GM19193 (cell line): ENCODE data around the gene CCDC175.

Experiments
- POLR2A ChIP-seq: IDR thresholded peaks from 4 replicates; pipeline ENCODE4 v1.6.1; 2011; ENCODE audit not compliant: insufficient read depth, insufficient read length; ENCODE audit errors: extremely low read depth

Gene CCDC175

DNA sequence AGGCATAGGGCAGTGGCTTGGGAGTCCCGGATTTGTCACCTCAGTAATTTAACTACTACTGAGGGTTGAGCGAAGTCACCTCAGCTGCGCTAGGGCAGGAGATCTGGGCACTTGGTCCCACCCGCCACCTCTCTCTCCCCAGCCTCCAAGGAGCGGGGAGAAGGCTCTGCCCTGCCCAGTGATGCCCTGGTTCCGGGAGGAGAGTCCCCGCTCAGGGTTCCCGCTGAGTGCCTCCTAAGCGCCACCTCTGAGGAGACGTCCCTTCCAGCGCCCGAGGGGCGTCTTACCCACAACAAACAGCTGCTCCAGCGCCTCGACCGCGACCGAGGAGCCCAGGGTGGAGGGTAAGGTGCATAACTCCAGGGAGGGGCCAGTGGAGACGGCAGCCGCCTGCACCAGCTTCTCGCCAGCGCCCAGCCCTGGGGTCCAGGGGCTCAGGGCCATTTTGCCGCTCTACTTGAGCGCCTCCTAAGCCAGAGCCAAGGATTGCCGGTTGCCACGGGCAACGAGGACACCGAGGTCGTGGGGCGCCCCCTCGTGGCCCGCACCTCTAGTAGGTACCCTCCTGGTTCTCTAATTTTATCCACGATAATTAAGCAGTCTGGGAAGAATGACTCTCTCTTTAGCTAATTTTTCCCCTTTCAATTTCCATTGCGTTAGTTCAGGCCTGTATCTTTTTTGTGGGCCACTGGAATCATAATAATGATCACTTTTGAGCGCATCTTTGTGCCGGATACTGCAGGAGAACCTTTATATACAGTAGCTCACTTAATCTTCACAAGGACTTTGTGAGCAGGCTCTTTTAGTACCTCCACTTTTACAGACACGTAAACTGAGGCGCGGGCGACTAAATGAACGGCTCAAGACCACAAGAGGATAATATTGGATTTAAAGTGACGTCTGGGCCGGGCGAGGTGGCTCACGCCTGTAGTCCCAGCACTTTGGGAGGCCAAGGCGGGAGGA is at the start of gene CCDC175:
TSS of gene CCDC175 (minus strand) at position 481 of the 963 bp plus-strand sequence. CDS start at position 444, 37 bp downstream.
- no peak for TF ChIP-seq POLR2A

DNA sequence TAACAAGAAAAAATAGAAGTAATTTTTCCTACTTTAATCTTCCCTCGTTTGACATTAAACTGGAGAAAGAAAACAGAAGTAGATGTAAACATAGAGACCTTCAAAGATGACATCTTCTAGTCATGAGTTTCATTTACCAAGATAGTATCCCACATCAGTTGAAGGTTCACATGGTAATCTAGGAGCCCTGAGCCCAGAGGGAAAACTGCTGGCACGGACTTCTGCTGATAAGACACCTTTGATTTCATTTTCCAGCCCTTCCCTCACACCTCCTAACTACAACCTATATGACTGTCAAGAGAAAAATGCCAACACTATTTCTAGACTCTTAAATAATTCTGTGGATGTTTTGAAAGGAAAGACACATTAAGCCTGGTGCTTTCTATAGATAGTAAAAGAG is 46.0 kb upstream of the CCDC175 start:
- no peak for TF ChIP-seq POLR2A

DNA sequence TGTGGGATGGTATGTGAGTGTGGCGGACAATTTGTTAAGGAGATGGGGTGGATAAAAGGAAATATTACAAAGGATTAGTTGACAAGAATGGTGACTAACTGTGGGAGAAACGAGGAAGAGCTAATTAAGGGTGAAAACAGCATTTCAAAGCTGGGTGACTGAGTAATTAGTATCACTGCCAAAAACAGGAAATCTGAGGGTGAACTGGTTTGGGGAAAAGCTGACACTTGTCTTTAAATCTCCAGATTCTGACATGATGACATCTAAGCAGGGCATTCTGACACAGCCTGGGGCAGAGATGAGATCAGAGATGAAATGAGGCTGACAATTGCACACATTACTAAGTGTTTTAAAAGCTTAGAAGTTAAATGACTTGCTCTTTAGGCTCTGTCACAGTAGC is 42.4 kb upstream of the CCDC175 start:
- TF ChIP-seq POLR2A: no peak

DNA sequence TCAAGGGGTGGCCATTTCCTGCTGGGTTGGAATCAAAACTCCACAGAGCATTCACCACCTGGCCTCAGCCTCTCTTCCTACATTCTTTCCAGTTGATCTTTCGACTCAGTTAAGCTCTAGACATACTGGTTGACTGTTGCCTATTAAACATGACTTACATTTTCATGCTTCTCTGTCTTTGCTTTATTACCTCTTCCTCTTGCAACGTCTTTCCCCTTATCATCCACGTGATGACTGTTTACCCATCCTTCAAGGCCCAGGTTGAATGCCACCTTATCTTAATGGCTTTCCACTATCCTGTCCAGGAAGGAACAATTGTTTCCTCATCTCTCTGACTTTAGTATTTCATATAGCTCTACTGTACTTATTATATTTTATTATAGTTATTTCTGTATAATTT is 24.4 kb upstream of the CCDC175 start:
- TF ChIP-seq POLR2A: no peak

DNA sequence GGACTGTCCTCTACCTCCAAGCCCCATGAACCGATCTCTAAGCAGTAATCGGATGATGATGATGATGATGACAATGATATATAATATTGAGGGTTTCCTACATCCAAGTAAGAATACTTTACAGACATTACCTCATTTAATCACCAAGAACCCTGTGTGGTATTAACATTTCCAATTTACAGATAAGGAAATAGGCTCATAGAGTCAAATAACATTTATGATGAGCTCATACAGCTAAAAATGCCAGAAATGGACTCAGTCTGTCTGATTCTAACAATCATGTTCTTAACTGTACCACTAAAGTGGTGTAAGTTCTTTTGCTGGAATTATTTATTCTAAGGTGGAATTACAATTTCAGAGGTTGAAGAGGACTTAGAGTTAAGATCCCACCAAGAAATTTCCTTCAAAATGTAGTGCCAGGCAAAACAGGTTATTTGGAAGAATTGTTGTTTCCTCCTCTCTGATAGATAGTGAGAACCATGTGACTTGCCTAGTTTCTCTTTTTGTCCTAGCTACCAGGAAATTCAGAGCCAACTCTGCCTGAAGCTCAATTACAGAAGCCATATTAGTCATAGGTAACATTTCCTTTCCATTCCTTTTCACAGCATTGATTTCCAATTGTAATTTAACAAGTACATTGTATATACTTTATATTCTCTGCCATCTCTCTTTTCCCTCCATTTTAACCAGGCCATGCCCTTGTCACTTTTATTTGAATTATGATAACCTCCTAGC is 23.8 kb upstream of the CCDC175 start:
- TF ChIP-seq POLR2A: no peak

DNA sequence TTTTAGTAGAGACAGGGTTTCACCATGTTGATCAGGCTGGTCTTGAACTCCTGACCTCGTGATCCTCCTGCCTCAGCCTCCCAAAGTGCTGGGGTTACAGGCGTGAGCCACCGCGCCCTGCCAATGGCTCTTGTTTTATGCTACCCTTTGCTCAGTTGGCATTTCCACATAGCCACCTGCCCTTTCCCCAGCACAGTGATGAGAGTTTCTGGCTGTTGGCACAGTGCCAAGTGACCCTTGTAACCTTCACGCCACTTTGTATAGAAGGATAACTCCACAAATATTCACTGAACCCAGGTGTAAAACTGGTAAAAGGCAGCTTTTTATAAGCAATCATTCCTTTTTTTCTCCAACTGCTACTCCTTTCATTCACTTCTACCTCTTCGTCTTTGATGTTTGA is 18.5 kb upstream of the CCDC175 start:
- no peak for TF ChIP-seq POLR2A

DNA sequence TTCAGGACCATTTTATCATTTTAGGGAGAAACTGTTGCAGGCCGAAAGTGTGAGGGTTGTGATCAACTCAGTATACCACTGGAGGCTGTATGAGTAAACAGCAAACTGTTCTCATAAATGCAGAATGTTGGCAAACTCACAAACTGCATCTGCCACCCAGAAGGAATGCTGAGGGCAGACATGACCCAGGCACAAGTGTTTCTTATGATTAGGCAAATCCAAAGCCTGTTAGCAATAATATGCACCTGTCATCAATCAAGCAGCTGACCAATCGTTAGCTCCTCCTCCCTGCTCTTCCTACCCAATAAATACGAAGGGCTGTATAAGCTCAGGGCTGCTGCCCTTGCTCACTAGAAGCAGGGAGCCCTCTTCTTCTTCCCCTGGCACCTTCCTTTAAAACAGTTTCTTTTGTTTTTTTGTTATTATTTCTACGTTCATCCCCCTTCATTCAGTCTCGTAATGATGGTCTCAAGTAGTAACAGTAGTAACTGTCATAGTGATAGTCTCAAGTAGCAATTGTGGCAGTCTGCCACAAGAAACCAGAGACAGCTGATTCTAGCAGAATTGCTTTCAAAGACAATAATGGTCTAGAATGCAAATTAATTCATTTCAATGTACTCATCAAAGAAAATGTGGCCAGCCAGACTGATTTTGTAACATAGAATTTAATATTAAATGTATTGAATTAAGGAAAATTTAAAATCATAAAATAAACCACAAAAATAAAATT is 15.2 kb upstream of the CCDC175 start:
- no peak for TF ChIP-seq POLR2A

DNA sequence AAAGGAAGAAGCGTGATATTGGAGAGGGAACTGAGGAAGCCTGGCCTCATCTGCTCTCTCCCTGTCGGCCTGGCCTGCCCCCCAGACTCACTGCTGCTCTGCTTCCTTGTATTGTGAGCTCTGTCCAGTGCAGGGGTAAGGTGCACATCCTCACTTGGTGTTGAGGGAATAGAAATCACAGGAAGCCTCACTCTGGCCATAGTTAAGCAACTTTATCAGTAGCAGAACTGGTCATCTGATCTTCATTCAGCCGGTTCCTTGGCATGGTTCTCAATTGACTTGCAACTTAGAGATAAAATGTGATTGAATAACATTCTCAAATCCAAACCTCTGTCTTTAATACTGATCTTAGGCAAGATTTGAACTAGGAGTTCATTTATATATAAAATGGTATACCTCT is 11.5 kb upstream of the CCDC175 start:
- TF ChIP-seq POLR2A: no peak

DNA sequence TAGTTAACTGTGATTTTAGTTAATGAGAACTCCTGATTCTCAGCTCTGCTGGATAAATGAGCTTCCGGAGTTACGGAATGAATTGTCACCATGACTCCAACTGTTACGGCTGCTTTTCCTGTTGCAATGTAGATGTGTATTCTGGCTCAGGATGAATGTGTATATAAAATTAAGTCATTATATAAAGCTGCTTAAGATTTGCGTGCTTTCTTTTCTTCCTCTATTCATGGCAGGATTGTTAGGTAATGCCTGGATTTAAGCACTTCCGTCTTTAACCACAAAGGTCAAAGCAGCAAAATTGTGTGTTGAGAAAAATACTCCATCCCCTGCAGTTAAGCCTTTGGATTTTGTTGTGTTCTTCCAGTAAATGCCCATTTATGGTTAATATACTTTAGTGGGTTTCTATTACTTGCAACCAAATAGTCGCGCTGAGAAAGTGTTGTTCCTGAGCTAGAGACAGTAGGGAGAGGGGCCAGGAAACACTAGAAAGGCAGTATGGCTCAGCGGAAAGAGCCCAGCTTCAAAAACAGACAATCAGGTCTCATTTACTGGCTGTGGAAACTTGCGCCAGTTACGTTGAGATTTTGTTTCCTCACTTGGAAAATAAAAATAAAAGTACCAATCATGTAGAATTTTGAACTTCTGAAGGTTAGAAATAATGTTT is 9.4 kb upstream of the CCDC175 start:
- no peak for TF ChIP-seq POLR2A

DNA sequence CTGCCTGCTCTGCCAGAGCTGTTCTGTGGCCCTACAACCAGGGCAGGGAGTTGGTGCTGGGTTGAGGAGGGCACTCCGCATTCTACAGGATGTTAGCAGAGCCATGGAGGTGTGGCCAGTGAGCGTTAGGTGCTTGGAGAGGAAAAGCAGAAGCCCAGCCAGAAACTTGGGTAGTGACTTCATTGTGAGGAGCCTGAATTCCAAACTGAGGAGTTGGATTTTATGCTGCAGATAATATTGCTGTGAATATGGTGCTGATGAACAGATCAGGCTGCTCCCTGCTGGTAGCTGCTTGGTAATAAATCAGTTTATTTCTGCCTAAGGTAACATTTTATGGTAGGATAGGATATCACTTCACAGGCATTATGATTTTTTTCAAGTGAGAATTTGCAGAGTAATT is 7.1 kb upstream of the CCDC175 start:
- no peak for TF ChIP-seq POLR2A

DNA sequence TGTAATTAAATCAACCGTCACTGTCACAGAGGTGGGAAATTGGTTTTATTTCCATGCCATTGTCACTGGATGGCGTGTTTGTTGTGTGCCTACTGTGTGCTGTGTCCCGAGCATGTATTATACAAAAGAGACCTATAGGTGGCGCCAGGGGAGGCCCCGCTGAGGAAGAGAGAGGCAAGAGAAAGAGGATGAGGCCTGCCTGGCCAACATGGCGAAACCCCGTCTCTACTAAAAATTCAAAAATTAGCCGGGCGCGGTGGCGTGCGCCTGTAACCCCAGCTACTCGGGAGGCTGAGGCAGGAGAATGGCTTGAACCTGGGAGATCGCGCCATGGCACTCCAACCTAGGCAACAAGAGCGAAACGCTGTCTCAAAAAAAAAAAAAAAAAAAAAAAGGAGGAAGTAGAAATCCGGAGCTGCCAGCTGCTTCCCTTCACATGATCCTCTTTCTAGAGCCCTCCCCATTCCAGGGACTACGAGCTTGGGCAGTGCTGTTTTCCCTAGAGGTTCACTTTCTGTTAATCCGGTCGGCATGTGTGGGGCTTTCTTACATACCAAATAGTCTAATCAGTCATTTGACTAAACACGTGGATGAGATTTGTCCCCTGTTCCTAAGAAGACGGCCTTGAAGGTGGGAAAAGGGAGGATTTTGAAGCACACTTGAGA is 6.4 kb upstream of the CCDC175 start:
- TF ChIP-seq POLR2A: no peak

DNA sequence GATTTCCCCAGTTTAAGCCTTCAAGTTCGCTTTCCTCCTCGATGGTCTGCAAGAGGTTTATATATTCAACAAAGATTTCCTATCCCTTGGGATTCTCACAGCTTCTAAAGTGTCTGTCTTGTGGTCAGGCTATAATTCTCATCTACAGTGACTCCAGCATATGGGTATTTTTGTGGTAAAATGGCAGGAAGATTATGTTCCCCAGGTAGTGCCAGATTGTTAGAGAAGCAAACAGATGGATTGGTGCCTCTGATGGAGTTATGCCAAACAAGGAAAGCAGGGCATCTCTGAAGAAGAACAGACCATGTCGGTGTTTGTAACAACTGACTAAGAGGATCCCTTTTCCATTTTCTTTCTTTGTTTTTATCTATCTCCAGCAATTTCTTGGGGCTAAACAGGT is 5.5 kb upstream of the CCDC175 start:
- no peak for TF ChIP-seq POLR2A

DNA sequence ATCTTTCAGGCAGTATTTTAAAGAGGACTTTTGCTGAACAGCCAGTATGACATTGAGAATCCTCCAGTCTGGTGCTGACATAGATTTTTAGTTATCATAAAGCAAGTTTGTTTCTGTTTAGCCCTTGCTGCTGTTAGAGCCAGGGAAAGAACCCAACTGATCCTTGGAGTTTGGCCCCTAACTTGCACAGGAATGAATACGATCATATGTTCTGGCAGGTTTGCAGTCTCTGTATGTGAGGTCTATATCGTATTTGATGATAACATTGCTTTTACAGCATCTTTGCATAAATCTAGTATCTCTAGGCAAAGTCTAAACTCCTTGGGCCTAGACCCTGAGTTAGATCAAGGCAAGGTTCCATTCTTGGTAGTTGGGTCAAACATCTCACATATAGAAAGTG is 4.3 kb upstream of the CCDC175 start:
- TF ChIP-seq POLR2A: no peak

DNA sequence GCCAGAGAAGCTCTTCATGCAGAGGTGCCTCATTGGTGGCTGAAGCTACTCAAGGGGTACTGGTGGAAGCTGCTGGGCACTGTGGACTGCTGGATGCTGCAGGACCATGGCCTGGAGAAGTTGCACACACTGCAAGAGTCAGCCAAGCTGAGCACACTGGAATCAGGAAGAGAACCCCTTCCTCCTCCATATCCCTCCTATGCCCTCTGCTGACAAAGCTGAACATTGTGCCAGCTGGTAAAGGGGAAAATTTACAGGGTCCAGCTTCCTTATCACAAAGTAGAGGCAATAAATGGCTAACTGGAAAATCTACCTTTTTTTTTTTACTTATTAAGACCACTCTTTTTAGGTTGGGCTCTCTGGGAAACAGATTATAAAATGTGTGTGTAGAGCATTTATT is 6.5 kb downstream of the CCDC175 start:
- no peak for TF ChIP-seq POLR2A
